IgD-negative memory B cell (primary cell): ENCODE results near the gene ANKS1A. TPM values are rescaled to one million over a fixed set of nuclear protein-coding genes. Genes with fewer than 3 reads are reported as not detected.
A peak's percentile ranks its signal among the peaks of the same experiment; 100 is the strongest.

Experiments used
- H3K27ac Mint-ChIP-seq, 3 donors: one replicate each; pipeline ENCODE4 v1.8.0; 2020 to 2022; ENCODE audit warnings: mild to moderate bottlenecking in 3 of 3, mixed read lengths in 3 of 3, moderate library complexity in 1 of 3
- H3K27me3 Mint-ChIP-seq: one replicate; pipeline ENCODE4 v1.8.0; 2021; ENCODE audit warnings: mixed read lengths
- H3K36me3 Mint-ChIP-seq: one replicate; pipeline ENCODE4 v1.8.0; 2020; ENCODE audit warnings: mild to moderate bottlenecking, mixed read lengths
- H3K4me1 Mint-ChIP-seq, 3 donors: one replicate each; pipeline ENCODE4 v1.8.0; 2020 to 2022; ENCODE audit warnings: mixed read lengths in 3 of 3, mild to moderate bottlenecking in 1 of 3
- H3K4me3 Mint-ChIP-seq, 4 donors: one replicate each; pipeline ENCODE4 v1.8.0; 2020 to 2022; ENCODE audit warnings: mild to moderate bottlenecking in 4 of 4, mixed read lengths in 4 of 4, moderate library complexity in 3 of 4
- H3K9me3 Mint-ChIP-seq, 3 donors: one replicate each; pipeline ENCODE4 v1.8.0; 2020 to 2021; ENCODE audit warnings: mixed read lengths in 3 of 3, mild to moderate bottlenecking in 1 of 3
- polyA plus RNA-seq: library from polyadenylated mRNA; unstranded; fragments of 300-500 nt; fragmentation: Illumina TruSeq; gene quantifications from one replicate; pipeline ENCODE4 v1.2.3, GENCODE V29; 2021

ANKS1A gene
- polyA plus RNA-seq, 1 donor from 2014 or later: 3.3 TPM

- no peak overlapping the region for H3K27ac Mint-ChIP-seq
- H3K4me1 Mint-ChIP-seq: peaks cover 0 to 1% (median 0%) of the 10 kb centered on the region in 3 donors
- H3K36me3 Mint-ChIP-seq: peaks cover 11% of the 10 kb centered on the region
- H3K4me3 Mint-ChIP-seq: no peak overlapping the region
- no peaks in the 10 kb centered on the region for H3K27me3 Mint-ChIP-seq
- H3K9me3 Mint-ChIP-seq: no peaks in the 10 kb centered on the region
Observed at GRCh38 chr6:35065441-35065800, 176.4 kb downstream of the ANKS1A start.

- H3K4me3 Mint-ChIP-seq: no peak overlapping the region
- no peak overlapping the region for H3K27ac Mint-ChIP-seq
- H3K27me3 Mint-ChIP-seq: no peaks in the 10 kb centered on the region
- H3K36me3 Mint-ChIP-seq: peaks cover 14% of the 10 kb centered on the region
- H3K4me1 Mint-ChIP-seq: peaks cover 0 to 1% (median 0%) of the 10 kb centered on the region in 3 donors
- H3K9me3 Mint-ChIP-seq: no peaks in the 10 kb centered on the region
Observed at GRCh38 chr6:35065870-35066269, 176.8 kb downstream of the ANKS1A start.

DNA sequence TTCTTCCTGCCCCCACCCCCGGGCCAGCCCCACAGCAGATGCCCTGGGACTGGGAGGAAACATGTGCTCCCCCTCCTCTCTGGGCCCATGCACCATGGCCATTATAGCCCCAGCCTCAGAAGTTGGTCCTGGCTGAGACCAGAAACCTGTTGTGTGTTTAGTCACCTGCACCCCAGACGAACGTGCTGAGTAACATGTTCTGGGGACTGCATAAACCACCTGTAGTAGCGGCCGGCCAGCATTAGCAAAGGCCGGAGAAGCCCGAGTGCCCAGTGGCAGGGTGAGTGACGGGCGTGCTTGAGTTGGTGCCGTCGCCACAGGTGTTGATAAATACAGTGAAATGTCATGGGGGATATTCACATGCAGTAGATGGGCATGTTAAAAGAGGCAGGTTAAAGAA, 178.2 kb downstream of the ANKS1A start:
- no peaks in the 10 kb centered on the region for H3K27me3 Mint-ChIP-seq
- H3K4me1 Mint-ChIP-seq: peaks cover 0 to 1% (median 0%) of the 10 kb centered on the region in 3 donors
- H3K27ac Mint-ChIP-seq: no peak overlapping the region
- H3K4me3 Mint-ChIP-seq: no peak overlapping the region
- H3K36me3 Mint-ChIP-seq: peaks cover 15% of the 10 kb centered on the region
- H3K9me3 Mint-ChIP-seq: no peaks in the 10 kb centered on the region

GRCh38 chr6:35068206-35068605, 179.2 kb downstream of the ANKS1A start:
- H3K9me3 Mint-ChIP-seq: no peaks in the 10 kb centered on the region
- H3K27ac Mint-ChIP-seq: peak overlapping the region in 1 of 3 donors; percentile 57
- peaks cover 12% of the 10 kb centered on the region for H3K36me3 Mint-ChIP-seq
- peaks cover 0 to 1% (median 0%) of the 10 kb centered on the region in 3 donors for H3K4me1 Mint-ChIP-seq
- no peaks in the 10 kb centered on the region for H3K27me3 Mint-ChIP-seq
- H3K4me3 Mint-ChIP-seq: no peak overlapping the region

DNA sequence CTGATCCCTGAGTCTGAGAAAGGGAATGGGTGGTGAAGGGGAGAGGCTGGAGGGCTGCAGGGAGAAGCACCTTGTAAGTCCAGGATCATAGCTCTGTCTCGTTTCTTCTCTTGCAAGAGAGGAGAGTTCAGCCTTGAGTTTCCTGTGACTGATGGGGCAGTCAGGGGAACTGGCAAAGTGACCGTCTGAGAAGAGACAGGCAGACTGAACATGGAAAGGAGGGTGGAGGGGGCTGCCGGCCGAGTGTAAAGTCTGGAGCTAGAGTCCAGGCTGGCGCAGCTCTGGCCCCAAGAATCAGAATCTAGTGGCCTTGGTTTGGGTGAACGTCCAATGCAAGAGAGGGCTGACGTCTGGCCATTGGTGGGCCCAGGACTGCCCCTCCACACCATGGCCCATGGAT, 179.6 kb downstream of the ANKS1A start:
- Mint-ChIP-seq H3K27me3 (no peaks in the 10 kb centered on the region), H3K4me1 (peaks cover 0 to under 1% (median 0%) of the 10 kb centered on the region in 3 donors)

DNA sequence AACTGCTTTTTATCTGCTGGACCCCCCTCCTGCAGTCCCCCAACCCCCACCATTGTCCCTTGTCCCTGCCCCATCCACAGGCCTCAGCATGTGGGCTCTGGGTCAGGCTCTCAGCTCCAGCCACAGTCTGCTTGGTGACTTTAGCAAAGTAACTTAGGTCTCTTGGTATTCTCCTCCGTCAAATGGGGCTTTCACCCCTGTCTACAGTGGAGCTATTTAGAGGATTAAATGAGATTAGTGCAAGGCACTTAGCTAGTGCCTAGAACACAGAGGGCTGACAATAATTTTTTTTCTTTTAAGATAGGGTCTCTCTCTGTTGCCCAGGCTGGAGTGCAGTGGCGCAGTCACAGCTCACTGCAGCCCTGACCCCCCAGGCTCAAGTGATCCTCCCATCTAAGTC, 180.2 kb downstream of the ANKS1A start:
- no peaks in the 10 kb centered on the region for H3K27me3 Mint-ChIP-seq
- H3K27ac Mint-ChIP-seq: no peak overlapping the region
- H3K9me3 Mint-ChIP-seq: no peaks in the 10 kb centered on the region
- H3K36me3 Mint-ChIP-seq: peaks cover 16% of the 10 kb centered on the region
- no peaks in the 10 kb centered on the region for H3K4me1 Mint-ChIP-seq
- no peak overlapping the region for H3K4me3 Mint-ChIP-seq

More for the DNA sequence above, 179.6 kb downstream of the ANKS1A start:
- peak overlapping the region in 1 of 3 donors; percentile 57 for H3K27ac Mint-ChIP-seq
- peaks cover 13% of the 10 kb centered on the region for H3K36me3 Mint-ChIP-seq
- no peaks in the 10 kb centered on the region for H3K9me3 Mint-ChIP-seq
- H3K4me3 Mint-ChIP-seq: no peak overlapping the region

DNA sequence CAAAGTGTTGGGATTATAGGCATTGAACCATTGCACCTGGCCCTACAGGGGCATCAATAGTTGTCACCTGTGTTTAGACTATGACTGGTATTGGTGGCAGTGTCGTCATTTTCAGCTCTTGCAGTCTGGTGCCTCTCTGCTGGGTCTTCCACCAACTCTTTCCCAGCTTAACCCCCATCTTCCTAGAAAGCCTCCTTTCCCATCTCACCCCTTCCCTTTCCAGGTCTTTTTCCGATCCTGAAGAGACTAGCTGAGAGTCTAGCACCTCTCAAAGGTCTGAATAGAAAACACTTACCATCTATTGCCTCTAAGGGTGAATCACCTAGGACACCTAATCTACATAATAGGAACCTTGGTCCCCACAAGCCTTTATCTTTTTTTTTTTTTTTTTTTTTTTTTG, 181.1 kb downstream of the ANKS1A start:
- Mint-ChIP-seq H3K36me3 (peaks cover 15% of the 10 kb centered on the region), H3K27ac (no peak overlapping the region), H3K4me3 (no peak overlapping the region), H3K27me3 (no peaks in the 10 kb centered on the region), H3K4me1 (no peaks in the 10 kb centered on the region), H3K9me3 (no peaks in the 10 kb centered on the region)

DNA sequence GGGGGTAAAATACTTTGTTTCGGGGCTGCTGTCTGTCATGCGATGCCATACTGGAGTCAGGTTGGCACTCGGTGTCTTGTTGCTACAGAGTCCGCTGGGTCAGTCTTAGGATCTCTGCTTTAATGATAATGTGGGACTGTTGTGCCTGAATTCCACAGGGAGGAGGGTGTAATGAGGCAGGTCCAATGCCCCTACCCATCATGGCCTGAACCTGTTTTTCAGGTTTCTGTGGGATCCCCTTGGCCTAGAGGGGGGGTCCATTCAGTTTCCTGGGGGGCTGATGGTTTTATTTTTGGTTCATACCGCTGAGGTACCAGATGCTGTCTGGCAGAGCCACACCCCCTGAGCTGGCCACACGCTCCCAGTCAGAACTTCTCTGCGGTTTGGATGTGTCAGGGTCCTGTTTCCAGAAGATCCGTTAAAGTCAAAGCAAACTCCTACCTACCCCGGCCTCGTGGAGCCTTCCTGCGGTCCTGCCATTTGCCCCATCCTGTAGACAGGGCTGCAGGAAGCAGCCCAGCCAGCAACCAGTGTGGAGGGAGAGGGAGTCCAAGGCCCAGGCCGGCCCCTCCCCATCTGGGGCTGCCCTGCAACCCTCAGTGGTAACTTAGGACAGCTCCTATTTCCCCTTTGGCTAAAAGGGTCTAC, 182.4 kb downstream of the ANKS1A start:
- Mint-ChIP-seq H3K27ac (no peak overlapping the region), H3K9me3 (no peaks in the 10 kb centered on the region), H3K4me3 (no peak overlapping the region)

DNA sequence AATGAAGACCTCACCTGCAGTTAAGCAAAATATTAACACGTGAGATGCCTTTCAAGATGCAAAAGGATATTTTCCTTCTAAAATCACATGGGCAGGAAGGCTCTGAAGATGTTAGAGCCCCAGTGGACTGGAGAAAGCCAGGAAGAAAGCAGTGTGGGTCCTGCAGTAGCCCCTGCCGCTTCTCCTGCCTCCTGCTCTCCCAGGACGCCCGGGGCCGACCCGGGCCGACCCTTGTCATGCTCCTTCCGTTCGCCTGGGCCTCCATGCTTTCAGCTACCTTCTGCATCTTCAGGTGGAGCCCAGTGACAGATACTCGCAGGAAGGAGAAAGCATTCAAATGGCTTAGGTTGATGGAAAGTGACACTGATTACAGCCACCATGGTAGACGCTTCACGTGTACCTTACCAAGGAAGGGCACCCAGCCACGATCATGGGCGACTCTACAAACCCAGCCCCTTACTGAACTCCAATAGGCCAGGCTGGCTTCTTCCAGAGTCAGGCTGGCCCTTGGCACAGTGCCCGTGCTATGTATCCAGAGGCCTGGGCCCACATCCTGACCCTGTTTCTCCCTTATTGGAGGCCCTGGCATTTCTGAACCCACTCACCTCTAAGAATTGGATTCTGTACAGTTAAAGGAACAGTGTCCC, 183.1 kb downstream of the ANKS1A start:
- Mint-ChIP-seq H3K36me3 (peaks cover 12% of the 10 kb centered on the region), H3K9me3 (no peaks in the 10 kb centered on the region), H3K27ac (no peak overlapping the region), H3K4me3 (no peak overlapping the region), H3K27me3 (no peaks in the 10 kb centered on the region), H3K4me1 (no peaks in the 10 kb centered on the region)

More for the DNA sequence above, 182.4 kb downstream of the ANKS1A start:
- H3K36me3 Mint-ChIP-seq: peaks cover 12% of the 10 kb centered on the region
- H3K4me1 Mint-ChIP-seq: no peaks in the 10 kb centered on the region
- H3K27me3 Mint-ChIP-seq: no peaks in the 10 kb centered on the region

DNA sequence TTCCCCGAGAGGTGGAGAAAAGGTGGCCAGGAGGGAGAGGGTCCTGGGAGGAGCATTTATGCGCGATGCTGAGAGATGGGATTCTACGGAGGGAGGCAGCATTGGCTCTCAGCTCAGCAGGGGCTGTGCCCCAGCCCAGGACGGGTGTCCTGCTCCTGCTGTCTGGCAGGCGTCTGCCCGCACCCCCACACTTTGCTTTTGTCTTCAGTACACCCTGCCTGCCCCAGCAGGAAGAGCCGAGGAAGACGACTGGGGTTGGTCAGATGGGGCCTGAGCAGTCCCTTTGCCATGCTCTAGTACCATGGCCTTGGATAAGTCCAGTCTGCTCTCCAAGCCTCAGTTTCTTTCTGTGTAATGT, 183.6 kb downstream of the ANKS1A start:
- H3K4me1 Mint-ChIP-seq: no peaks in the 10 kb centered on the region
- no peak overlapping the region for H3K27ac Mint-ChIP-seq
- peaks cover 12% of the 10 kb centered on the region for H3K36me3 Mint-ChIP-seq
- no peak overlapping the region for H3K4me3 Mint-ChIP-seq
- H3K27me3 Mint-ChIP-seq: no peaks in the 10 kb centered on the region
- H3K9me3 Mint-ChIP-seq: no peaks in the 10 kb centered on the region

- H3K27me3 Mint-ChIP-seq: no peaks in the 10 kb centered on the region
- no peaks in the 10 kb centered on the region for H3K9me3 Mint-ChIP-seq
- H3K27ac Mint-ChIP-seq: no peak overlapping the region
Observed at GRCh38 chr6:35073211-35073610, 184.2 kb downstream of the ANKS1A start.

DNA sequence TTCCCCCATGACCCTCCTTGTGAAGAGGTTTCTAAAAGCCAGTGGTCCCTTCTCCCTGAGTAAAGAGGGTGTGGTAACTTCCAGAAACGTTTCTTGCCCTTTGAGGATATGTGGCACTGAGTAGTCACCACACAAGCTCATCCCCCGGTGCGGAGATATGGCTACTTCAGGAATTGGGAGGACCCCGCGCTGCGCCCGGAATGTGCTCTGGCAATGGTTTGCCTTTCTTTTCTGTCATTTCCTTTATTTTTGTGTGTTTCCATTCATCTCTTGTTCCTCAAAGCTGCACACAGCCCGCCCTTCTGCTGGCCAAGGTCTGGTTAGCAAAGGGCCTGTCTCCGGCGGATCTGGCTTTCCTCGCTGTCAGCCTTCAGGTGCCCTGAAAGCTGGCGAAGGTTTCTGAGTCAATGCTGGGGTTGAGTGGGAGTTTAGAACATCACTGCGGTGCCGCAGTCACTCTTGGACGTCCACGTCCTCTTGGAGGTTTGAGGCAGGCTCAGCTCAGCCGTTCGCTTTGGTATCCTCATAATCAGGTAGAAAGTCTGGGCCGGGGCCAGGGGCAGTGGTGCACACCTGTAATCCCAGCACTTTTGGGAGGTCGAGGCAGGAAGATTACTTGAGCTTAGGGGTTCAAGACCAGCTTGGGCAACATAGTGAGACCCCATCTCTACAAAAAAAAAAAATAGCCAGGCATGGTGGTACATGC, 184.9 kb downstream of the ANKS1A start:
- Mint-ChIP-seq H3K36me3 (peaks cover 9% of the 10 kb centered on the region), H3K4me3 (no peak overlapping the region), H3K27ac (no peak overlapping the region), H3K27me3 (no peaks in the 10 kb centered on the region), H3K9me3 (no peaks in the 10 kb centered on the region), H3K4me1 (no peaks in the 10 kb centered on the region)

More at GRCh38 chr6:35073211-35073610, 184.2 kb downstream of the ANKS1A start:
- Mint-ChIP-seq H3K4me3 (no peak overlapping the region), H3K36me3 (peaks cover 12% of the 10 kb centered on the region), H3K4me1 (no peaks in the 10 kb centered on the region)

DNA sequence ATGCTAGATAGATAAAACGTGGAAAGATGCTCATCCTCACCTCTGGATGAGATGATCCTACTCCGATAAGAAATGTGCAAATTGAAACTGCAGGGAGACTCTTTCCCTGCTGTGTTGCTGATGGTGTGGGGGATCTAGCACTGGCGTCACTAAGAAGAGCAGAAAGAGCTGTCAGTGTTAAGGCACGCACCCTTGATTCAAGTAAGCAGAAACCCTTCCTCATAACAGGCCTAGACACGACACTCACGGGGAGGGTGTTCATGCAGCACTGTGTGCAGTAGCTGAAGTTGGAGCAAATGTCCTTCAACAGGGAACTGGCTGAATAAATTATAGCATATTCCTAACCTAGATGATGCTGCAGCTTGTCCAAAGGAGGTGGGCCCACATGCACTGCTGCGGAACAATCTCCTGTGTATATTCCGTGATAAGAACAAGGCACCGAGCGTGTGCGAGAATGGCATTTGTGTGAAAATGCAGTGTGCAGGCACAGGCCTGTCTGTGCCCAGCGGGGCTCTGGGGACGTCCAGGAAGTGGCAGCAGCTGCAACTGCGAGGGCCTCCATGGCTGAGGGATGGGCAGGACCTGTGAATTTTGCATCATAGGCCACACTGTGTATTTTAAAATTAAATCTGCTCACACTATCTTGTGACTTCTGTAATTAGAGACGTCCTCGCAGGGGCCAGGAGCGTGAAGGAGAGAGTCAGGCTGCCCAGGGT, 188.1 kb downstream of the ANKS1A start:
- peaks cover 0 to 2% (median 0%) of the 10 kb centered on the region in 3 donors for H3K4me1 Mint-ChIP-seq

DNA sequence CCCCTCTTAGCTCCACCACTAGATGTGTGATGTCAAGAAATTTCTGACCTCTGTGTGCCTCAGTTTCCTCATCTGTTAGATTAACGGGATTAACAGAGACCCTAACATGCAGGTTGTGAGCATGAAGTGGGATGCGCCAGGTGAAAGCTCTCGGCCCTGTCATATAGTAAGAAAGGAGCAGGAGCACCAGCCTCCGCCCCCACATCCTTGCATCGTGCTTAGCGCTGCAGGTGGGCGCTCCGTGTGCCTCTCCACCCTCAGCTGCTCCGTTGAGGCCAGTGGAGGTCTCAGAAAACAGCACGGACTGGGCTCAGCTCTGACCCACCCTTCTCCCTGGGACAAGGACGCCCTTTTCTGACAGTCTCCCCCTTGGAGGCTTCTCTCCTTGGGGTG, 188.7 kb downstream of the ANKS1A start:
- H3K36me3 Mint-ChIP-seq: peaks cover 7% of the 10 kb centered on the region
- H3K4me3 Mint-ChIP-seq: no peak overlapping the region
- peaks cover 0 to 2% (median 0%) of the 10 kb centered on the region in 3 donors for H3K4me1 Mint-ChIP-seq
- H3K27me3 Mint-ChIP-seq: no peaks in the 10 kb centered on the region
- H3K9me3 Mint-ChIP-seq: no peaks in the 10 kb centered on the region
- H3K27ac Mint-ChIP-seq: no peak overlapping the region

More for the DNA sequence above, 188.1 kb downstream of the ANKS1A start:
- Mint-ChIP-seq H3K27me3 (no peaks in the 10 kb centered on the region), H3K36me3 (peaks cover 7% of the 10 kb centered on the region), H3K4me3 (no peak overlapping the region), H3K9me3 (no peaks in the 10 kb centered on the region), H3K27ac (no peak overlapping the region)

DNA sequence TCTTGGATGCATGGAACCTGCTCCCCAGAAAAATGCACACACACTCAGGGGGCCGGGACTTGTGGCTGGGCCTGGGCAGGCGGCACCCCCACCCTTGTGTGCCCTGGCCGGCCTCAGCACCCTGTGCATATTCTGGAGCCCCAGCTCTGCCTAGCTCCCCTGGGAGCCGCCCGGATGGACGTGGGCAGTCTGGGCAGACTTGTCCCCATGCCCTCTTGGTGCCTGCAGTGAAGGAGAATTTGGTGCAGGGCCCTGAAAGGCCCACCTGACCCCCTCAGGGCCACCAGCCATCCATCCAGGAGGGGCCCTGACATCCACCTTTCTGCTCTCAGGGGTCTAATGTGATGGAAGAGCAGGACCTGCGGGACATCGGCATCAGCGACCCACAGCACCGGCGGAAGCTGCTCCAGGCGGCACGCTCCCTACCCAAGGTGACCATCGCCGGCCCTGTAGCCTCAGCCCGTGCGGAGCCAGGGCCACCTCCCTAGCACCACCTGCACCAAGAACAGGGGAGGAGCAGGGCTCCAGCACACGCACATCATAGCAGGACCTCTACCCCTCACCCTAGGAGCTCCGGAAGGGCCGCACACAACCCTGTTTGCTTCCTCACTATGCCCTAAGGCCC, 189.3 kb downstream of the ANKS1A start:
- peaks cover 7% of the 10 kb centered on the region for H3K36me3 Mint-ChIP-seq

More for the DNA sequence above, 189.3 kb downstream of the ANKS1A start:
- peaks cover 0 to 2% (median 0%) of the 10 kb centered on the region in 3 donors for H3K4me1 Mint-ChIP-seq
- H3K4me3 Mint-ChIP-seq: no peak overlapping the region
- H3K9me3 Mint-ChIP-seq: no peaks in the 10 kb centered on the region
- no peak overlapping the region for H3K27ac Mint-ChIP-seq
- no peaks in the 10 kb centered on the region for H3K27me3 Mint-ChIP-seq
